HG03378 (cell line): ENCODE results near the gene STAC3.

Experiments used
- ATAC-seq: cut with Tn5 transposase; IDR thresholded peaks from one replicate; pipeline ENCODE4 v1.9.1; 2021; ENCODE audit warnings: mild to moderate bottlenecking, moderate library complexity; ENCODE audit not compliant: unreplicated experiment

The STAC3 gene

GRCh38 chr12:57212701-57213057 is 38.3 kb downstream of the STAC3 start:
- ATAC-seq = no peak

- no peak for ATAC-seq
Measured at GRCh38 chr12:57211791-57212700, 38.9 kb downstream of the STAC3 start.

- ATAC-seq = no peak
Measured at GRCh38 chr12:57210926-57211692, 39.9 kb downstream of the STAC3 start.

GRCh38 chr12:57210461-57210860 is 40.5 kb downstream of the STAC3 start:
- ATAC-seq = no peak

GRCh38 chr12:57209916-57210315 is 41.1 kb downstream of the STAC3 start:
- ATAC-seq = no peak

- no peak for ATAC-seq
Measured at GRCh38 chr12:57208631-57209282, 42.2 kb downstream of the STAC3 start.

GRCh38 chr12:57207731-57208630 is 43.0 kb downstream of the STAC3 start:
- ATAC-seq = no peak

- ATAC-seq = no peak
Measured at GRCh38 chr12:57205931-57206330, 45.1 kb downstream of the STAC3 start.

- no peak for ATAC-seq
Measured at GRCh38 chr12:57205186-57205585, 45.8 kb downstream of the STAC3 start.

- no peak for ATAC-seq
Measured at GRCh38 chr12:57204454-57204853, 46.5 kb downstream of the STAC3 start.

- ATAC-seq = no peak
Measured at GRCh38 chr12:57203791-57204190, 47.2 kb downstream of the STAC3 start.

- no peak for ATAC-seq
Measured at GRCh38 chr12:57203201-57203600, 47.8 kb downstream of the STAC3 start.

- no peak for ATAC-seq
Measured at GRCh38 chr12:57202321-57202720, 48.7 kb downstream of the STAC3 start.

GRCh38 chr12:57201631-57202030 is 49.4 kb downstream of the STAC3 start:
- no peak for ATAC-seq

GRCh38 chr12:57201219-57201618 is 49.8 kb downstream of the STAC3 start:
- ATAC-seq = no peak

GRCh38 chr12:57200497-57200896 is 50.5 kb downstream of the STAC3 start:
- ATAC-seq = no peak

GRCh38 chr12:57199191-57199590 is 51.8 kb downstream of the STAC3 start:
- ATAC-seq = no peak

GRCh38 chr12:57198329-57198728 is 52.7 kb downstream of the STAC3 start:
- ATAC-seq = no peak

- ATAC-seq = no peak
Measured at GRCh38 chr12:57196956-57197355, 54.0 kb downstream of the STAC3 start.

GRCh38 chr12:57196439-57196838 is 54.5 kb downstream of the STAC3 start:
- ATAC-seq = no peak
